ENCODE measurements around the gene ERCC6. TPM values are rescaled to one million over a fixed set of nuclear protein-coding genes. Genes with fewer than 3 reads are reported as not detected.

Gene ERCC6
- total RNA-seq, 2 experiments from 2014 or later = 20.5 to 20.6 TPM

DNA sequence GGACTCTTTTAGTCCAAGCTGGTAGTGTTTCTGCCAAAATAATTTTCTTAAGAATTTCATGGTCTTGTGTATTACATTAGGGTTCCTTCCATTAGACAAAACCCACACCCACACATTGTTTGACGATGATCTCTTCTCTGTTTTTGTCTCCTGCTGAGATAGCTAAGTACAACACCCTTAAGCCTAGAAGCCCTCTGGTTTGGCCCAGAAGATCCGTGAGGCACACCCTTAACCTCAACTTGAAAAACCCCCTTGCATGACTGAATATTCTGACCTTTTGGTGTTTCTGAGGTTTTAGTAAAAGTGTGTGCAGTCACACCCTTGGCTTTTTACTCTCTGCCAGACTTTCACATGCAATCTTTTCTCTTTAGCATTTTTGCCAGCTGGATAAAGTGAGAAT, 29.3 kb upstream of the ERCC6 start:
- Mint-ChIP-seq H3K9me3 (ENCODE audit: insufficient read depth) (no peaks in the 10 kb centered on the region), H3K36me3 (ENCODE audit: low read depth) (peaks cover 2% of the 10 kb centered on the region), H3K27ac (peak overlapping the region; percentile 72), H3K27me3 (ENCODE audit: low read depth) (peaks cover 11% of the 10 kb centered on the region), H3K4me3 (peak overlapping the region; percentile 7), H3K4me1 (ENCODE audit: low read depth) (peaks cover 38% of the 10 kb centered on the region)
- CTCF ChIA-PET = interaction anchor here (1.2 to 3.2 kb wide), 4 partner anchors 25 to 49 kb away, joined by 4 to 11 read pairs (median 5); partner anchors contain the start of gene ERCC6
- peak; percentile 26 for DNase-seq
- ATAC-seq = peak; percentile 33
- POLR2A ChIA-PET = interaction anchor here (0.7 to 2.5 kb wide), 3 partner anchors 9 to 29 kb away, joined by 3 to 22 read pairs (median 3); partner anchors contain the start of gene ERCC6

DNA sequence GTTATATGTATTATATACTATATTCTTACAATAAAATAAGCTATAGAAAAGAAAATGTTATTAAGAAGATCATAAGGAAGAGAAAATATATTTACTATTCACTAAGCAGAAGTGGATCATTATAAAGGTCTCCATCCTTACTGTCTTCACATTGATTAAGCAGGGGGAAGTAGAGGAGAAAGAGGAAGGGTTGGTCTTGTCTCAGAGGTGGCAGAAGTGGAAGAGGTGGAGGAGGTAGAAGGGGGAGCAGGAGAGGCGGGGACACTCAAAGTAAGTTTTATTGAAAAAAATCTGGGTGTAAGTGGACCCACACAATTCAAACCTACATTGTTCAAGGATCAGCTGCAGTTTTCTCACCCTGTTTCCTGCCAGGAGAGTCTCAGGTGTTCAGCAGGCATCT, 28.9 kb upstream of the ERCC6 start:
- ATAC-seq = peak; percentile 39
- H3K27ac Mint-ChIP-seq = peak overlapping the region; percentile 72
- peaks cover 39% of the 10 kb centered on the region for H3K4me1 Mint-ChIP-seq (ENCODE audit: low read depth)

DNA sequence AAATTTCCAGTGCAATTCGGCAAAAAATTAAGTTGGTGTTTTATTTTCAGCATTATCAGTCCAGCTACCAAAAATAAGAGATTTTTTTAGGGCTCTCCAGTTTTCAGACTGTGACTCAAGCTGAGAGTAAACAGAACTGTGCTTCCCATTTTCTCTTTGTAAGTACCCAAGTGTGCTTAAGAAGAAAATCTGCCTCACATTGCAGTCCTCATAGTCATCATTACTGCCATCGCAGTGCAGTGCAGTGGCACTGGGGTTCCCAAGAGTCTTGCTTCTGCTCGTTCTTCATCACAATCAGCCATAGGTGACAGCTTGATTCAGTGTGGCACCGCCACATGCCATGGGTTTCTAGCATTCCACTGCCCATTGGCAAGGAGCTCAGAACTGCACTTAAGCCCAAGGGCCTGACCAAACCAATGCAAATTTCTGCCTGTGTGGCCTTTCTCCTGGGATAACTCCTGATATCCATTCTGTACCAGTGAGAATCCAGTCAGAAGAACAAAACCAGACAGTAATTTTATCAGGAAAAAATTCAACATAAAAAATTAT, 25.6 kb upstream of the ERCC6 start:
- POLR2A ChIA-PET = interaction anchor here (0.7 kb wide), 1 partner anchor 25 kb away, joined by 3 read pairs; the partner anchor contains the start of gene ERCC6
- Mint-ChIP-seq H3K36me3 (ENCODE audit: low read depth) (no peaks in the 10 kb centered on the region), H3K27ac (no peak overlapping the region), H3K4me3 (no peak overlapping the region), H3K9me3 (ENCODE audit: insufficient read depth) (no peaks in the 10 kb centered on the region), H3K4me1 (ENCODE audit: low read depth) (peaks cover 26% of the 10 kb centered on the region), H3K27me3 (ENCODE audit: low read depth) (peaks cover 12% of the 10 kb centered on the region)
- ATAC-seq = no peak
- CTCF ChIA-PET = interaction anchor here (1.2 to 1.7 kb wide), 2 partner anchors 26 to 29 kb away, joined by 4 to 5 read pairs; partner anchors contain the start of gene ERCC6
- no peak for DNase-seq

More for the DNA sequence above, 28.9 kb upstream of the ERCC6 start:
- ChIA-PET POLR2A (interaction anchor here (0.7 to 2.5 kb wide), 2 partner anchors 9 to 29 kb away, joined by 3 to 22 read pairs; partner anchors contain the start of gene ERCC6), CTCF (interaction anchor here (1.2 to 3.2 kb wide), 4 partner anchors 26 to 49 kb away, joined by 4 to 11 read pairs (median 5); partner anchors contain the start of gene ERCC6)
- H3K9me3 Mint-ChIP-seq (ENCODE audit: insufficient read depth) = no peaks in the 10 kb centered on the region
- H3K27me3 Mint-ChIP-seq (ENCODE audit: low read depth) = peaks cover 11% of the 10 kb centered on the region
- no peak overlapping the region for H3K4me3 Mint-ChIP-seq
- peaks cover 2% of the 10 kb centered on the region for H3K36me3 Mint-ChIP-seq (ENCODE audit: low read depth)
- DNase-seq = no peak

DNA sequence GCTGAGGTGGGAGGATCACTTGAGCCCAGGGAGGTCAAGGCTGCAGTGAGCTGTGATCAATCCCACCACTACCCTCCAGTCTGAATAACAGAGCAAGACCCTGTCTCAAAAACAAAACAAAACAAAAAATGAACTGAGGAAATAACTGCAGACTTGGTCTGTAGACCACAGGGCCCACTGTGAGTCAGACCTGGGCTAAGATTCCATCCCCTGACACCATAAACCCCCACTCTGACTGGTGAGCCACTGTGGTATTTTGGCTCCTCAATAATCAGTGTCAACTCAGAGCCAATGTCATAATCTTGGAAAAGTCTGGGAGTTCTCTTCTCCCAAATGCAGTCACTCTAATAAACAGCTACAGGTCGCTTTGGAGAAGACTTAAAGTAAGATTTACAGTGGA, 24.0 kb upstream of the ERCC6 start:
- Mint-ChIP-seq H3K4me3 (no peak overlapping the region), H3K36me3 (ENCODE audit: low read depth) (no peaks in the 10 kb centered on the region), H3K27ac (no peak overlapping the region), H3K4me1 (ENCODE audit: low read depth) (peaks cover 10% of the 10 kb centered on the region), H3K27me3 (ENCODE audit: low read depth) (peaks cover 12% of the 10 kb centered on the region), H3K9me3 (ENCODE audit: insufficient read depth) (no peaks in the 10 kb centered on the region)
- no peak for ATAC-seq
- ChIA-PET CTCF (interaction anchor here (2.4 kb wide), 1 partner anchor 16 kb away, joined by 7 read pairs; no protein-coding TSS in a partner anchor), POLR2A (no interaction called here)
- DNase-seq = no peak

DNA sequence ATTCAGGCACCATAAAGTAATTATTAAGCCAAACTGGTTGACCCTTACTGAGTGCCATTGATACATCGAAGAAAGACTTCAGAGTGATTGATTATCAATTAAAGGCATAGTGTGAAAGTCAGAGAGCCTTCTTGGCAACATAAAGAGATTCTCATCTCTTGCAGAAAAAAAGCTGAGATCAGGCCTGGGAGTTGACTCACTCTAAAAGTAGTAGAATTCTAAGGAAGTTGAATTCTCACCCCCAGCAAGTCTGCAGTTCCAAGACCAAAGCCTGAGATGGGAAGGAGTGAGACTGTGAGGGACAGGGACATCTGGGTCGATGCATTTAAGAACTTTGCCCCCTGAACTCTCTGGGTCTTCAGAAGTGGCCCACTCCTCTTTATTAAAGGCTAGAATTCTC, 21.6 kb upstream of the ERCC6 start:
- ChIA-PET CTCF (no interaction called here), POLR2A (no interaction called here)
- peaks cover 10% of the 10 kb centered on the region for H3K27me3 Mint-ChIP-seq (ENCODE audit: low read depth)
- H3K4me3 Mint-ChIP-seq = no peak overlapping the region
- H3K4me1 Mint-ChIP-seq (ENCODE audit: low read depth) = peaks cover 10% of the 10 kb centered on the region
- no peak overlapping the region for H3K27ac Mint-ChIP-seq
- ATAC-seq (no peak), DNase-seq (no peak)
- H3K36me3 Mint-ChIP-seq (ENCODE audit: low read depth) = no peaks in the 10 kb centered on the region
- no peaks in the 10 kb centered on the region for H3K9me3 Mint-ChIP-seq (ENCODE audit: insufficient read depth)

DNA sequence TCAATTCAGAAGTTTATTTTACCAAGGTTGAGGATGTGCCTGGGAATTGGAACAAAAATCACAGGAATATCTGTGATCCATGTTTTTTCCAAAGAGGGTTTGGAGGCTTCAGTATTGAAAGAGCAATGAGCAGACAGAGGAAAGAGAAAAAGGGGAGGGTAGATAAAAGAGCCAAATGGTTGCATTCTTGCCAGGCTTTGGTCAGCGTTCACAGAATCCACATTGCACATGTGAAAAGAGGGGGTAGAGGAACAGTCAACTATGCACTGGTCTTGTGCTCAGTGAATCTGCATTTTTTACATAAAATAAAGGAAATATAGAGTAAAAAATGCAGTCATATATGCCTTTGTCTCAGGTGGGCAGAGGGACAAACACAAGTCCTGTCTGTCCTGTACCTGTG, 20.6 kb upstream of the ERCC6 start:
- H3K27me3 Mint-ChIP-seq (ENCODE audit: low read depth) = peaks cover 14% of the 10 kb centered on the region
- POLR2A ChIA-PET = no interaction called here
- no peaks in the 10 kb centered on the region for H3K36me3 Mint-ChIP-seq (ENCODE audit: low read depth)

DNA sequence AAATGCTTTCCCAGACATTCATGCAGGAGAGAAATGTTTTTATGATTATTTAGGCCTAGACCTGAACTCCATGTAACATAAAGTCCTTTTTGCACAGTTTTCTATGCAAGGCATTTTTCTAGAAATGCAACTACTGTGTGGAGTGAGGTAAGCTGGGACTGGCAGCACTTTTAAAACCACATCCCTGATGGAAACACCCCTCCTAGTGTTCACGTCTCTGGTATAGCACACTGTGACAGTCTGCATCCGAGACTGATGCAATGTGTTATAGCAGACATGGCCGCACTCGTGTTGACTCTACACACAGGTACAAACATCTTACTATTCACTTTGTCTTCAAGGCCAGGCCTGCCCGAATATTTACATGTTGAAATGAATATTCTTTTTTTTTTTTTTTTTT, 19.3 kb upstream of the ERCC6 start:
- Mint-ChIP-seq H3K27me3 (ENCODE audit: low read depth) (peaks cover 13% of the 10 kb centered on the region), H3K4me3 (no peak overlapping the region), H3K27ac (no peak overlapping the region), H3K4me1 (ENCODE audit: low read depth) (peaks cover 10% of the 10 kb centered on the region), H3K9me3 (ENCODE audit: insufficient read depth) (no peaks in the 10 kb centered on the region), H3K36me3 (ENCODE audit: low read depth) (no peaks in the 10 kb centered on the region)
- ChIA-PET CTCF (no interaction called here), POLR2A (no interaction called here)
- no peak for ATAC-seq
- no peak for DNase-seq

More for the DNA sequence above, 20.6 kb upstream of the ERCC6 start:
- no peaks in the 10 kb centered on the region for H3K9me3 Mint-ChIP-seq (ENCODE audit: insufficient read depth)
- peaks cover 10% of the 10 kb centered on the region for H3K4me1 Mint-ChIP-seq (ENCODE audit: low read depth)
- ATAC-seq = no peak
- no peak for DNase-seq
- CTCF ChIA-PET = no interaction called here
- H3K27ac Mint-ChIP-seq = no peak overlapping the region
- H3K4me3 Mint-ChIP-seq = no peak overlapping the region

DNA sequence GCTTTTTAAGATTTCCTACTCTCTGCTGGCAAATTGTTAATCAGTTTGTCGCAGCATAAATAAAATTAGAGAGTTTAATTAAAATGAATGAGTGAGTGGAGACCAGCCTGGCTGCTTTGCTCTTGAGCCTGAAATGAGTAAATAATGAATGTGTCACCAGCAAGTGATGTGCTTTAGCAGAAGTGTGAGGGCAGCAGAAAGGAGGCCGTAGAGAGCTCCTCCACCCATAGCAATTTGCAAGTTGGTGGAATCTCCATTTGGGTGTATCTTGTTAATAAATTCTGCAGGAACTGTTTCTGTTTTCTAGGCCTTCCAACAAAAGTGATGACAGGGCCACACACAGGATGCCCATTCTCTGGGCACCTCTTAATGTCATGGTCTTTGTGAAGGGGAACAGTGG, 18.8 kb upstream of the ERCC6 start:
- Mint-ChIP-seq H3K4me1 (ENCODE audit: low read depth) (peaks cover 7% of the 10 kb centered on the region), H3K4me3 (no peak overlapping the region), H3K27ac (no peak overlapping the region), H3K36me3 (ENCODE audit: low read depth) (no peaks in the 10 kb centered on the region), H3K9me3 (ENCODE audit: insufficient read depth) (no peaks in the 10 kb centered on the region), H3K27me3 (ENCODE audit: low read depth) (peaks cover 15% of the 10 kb centered on the region)
- no peak for DNase-seq
- CTCF ChIA-PET = no interaction called here
- ATAC-seq = no peak
- POLR2A ChIA-PET = interaction anchor here (0.7 to 1.2 kb wide), 2 partner anchors 11 to 18 kb away, joined by 3 to 4 read pairs; partner anchors contain the start of gene ERCC6

DNA sequence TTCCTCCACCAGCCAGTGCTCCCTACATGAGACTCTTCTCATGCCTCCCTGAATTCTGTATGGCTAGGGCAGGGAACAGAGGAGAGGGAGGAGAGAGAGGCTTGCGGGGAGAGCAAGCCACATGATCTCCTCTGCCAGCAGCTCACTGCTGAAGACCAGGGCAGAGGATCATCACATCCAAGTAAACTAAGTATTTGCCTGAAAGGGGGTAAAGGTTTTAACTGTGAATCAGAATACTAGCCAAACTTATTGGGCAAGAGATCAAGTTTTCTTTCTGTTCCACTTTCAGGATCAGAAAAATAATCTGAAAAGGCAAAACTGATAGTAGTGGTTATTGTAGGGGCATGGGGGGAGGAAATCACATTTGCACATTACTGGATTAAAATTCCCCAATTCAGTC, 17.8 kb upstream of the ERCC6 start:
- Mint-ChIP-seq H3K4me3 (no peak overlapping the region), H3K27ac (no peak overlapping the region), H3K36me3 (ENCODE audit: low read depth) (no peaks in the 10 kb centered on the region), H3K27me3 (ENCODE audit: low read depth) (peaks cover 17% of the 10 kb centered on the region), H3K9me3 (ENCODE audit: insufficient read depth) (no peaks in the 10 kb centered on the region), H3K4me1 (ENCODE audit: low read depth) (peaks cover 4% of the 10 kb centered on the region)
- ATAC-seq (no peak), DNase-seq (no peak)
- ChIA-PET POLR2A (interaction anchor here (0.7 to 1.2 kb wide), 3 partner anchors 10 to 18 kb away, joined by 3 to 4 read pairs (median 3); partner anchors contain the start of gene ERCC6), CTCF (no interaction called here)

DNA sequence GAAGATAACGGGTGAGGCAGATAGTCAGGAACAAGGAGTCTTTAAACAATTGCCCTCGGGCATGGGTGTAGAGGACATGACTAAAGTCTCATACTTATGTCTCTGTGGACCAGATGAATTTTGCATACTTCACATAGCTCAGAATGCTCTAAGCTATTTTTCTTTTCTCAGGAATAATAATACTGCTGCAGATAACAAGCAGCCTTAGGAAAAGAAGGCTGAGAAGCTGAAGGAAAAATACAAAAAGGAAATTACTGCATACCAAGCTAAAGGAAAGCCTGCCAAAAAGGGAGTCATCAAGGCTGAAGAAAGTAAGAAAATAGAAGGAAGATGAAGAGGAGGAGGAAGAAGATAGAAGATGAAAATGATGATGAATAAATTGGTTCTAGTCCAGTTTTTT, 13.4 kb upstream of the ERCC6 start:
- POLR2A ChIA-PET = interaction anchor here (1.2 kb wide), 1 partner anchor 13 kb away, joined by 5 read pairs; the partner anchor contains the start of gene ERCC6
- Mint-ChIP-seq H3K36me3 (ENCODE audit: low read depth) (no peaks in the 10 kb centered on the region), H3K27me3 (ENCODE audit: low read depth) (peaks cover 18% of the 10 kb centered on the region), H3K27ac (no peak overlapping the region), H3K4me1 (ENCODE audit: low read depth) (peaks cover 2% of the 10 kb centered on the region), H3K4me3 (no peak overlapping the region), H3K9me3 (ENCODE audit: insufficient read depth) (no peaks in the 10 kb centered on the region)
- CTCF ChIA-PET = interaction anchor here (0.6 to 1.3 kb wide), 3 partner anchors 11 to 43 kb away, joined by 3 to 5 read pairs (median 4); partner anchors contain the start of gene ERCC6
- DNase-seq = no peak
- ATAC-seq = no peak

DNA sequence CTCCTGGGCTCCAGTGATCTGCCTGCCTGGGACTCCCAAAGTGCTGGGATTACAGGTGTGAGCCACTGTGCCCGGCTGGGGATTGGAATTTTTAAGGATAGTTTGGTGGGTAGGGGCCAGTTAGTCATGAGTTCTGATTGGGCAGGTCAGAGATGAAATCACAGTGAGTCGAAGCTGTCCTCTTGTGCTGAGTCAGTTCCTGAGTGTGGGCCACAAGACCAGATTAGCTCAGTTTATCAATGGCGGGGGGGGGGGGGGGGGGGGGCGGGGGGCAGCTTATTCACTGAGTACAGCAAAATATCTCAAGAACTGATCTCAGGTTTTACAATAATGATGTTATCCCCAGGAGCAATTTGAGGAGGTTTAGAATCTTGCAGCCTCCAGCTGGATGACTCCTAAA, 11.6 kb upstream of the ERCC6 start:
- peaks cover 5% of the 10 kb centered on the region for H3K9me3 Mint-ChIP-seq (ENCODE audit: insufficient read depth)
- POLR2A ChIA-PET = interaction anchor here (1.0 kb wide), 1 partner anchor 11 kb away, joined by 3 read pairs; the partner anchor contains the start of gene ERCC6
- DNase-seq = no peak
- no peak for ATAC-seq
- H3K4me1 Mint-ChIP-seq (ENCODE audit: low read depth) = no peaks in the 10 kb centered on the region
- no peak overlapping the region for H3K4me3 Mint-ChIP-seq
- H3K27ac Mint-ChIP-seq = no peak overlapping the region
- peaks cover 21% of the 10 kb centered on the region for H3K27me3 Mint-ChIP-seq (ENCODE audit: low read depth)
- CTCF ChIA-PET = interaction anchor here (0.9 kb wide), 1 partner anchor 43 kb away, joined by 3 read pairs; no protein-coding TSS in a partner anchor
- H3K36me3 Mint-ChIP-seq (ENCODE audit: low read depth) = no peaks in the 10 kb centered on the region

DNA sequence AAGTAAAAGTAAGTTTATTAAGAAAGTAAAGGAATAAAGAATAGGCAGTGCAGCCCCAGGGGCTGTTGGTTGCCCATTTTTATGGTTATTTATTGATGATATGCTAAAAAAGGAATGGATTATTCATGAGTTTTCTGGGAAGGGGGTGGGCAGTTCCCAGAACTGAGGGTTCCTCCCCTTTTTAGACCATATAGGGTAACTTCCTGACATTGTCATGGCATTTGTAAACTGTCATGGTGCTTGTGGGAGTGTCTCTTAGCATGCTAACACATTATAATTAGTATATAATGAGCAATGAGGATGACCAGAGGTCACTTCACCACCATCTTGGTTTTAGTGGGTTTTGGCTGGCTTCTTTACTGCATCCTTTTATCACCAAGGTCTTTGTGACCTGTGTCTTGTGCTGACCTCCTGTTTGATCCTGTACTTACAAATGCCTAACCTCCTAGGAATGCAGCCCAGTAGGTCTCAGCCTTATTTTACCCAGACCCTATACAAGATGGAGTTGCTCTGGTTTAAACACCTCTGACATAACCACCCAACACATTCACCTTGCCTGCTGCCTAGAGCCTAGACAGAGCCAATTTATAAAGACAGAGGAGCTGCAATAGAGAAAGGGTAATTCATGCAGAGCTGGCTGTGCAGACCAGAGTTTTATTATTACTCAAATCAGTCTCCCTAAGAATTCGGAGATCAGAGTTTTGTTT, 10.9 kb upstream of the ERCC6 start:
- H3K36me3 Mint-ChIP-seq (ENCODE audit: low read depth) = no peaks in the 10 kb centered on the region
- H3K9me3 Mint-ChIP-seq (ENCODE audit: insufficient read depth) = peaks cover 8% of the 10 kb centered on the region
- no peak for DNase-seq
- no peaks in the 10 kb centered on the region for H3K4me1 Mint-ChIP-seq (ENCODE audit: low read depth)
- ChIA-PET POLR2A (interaction anchor here (1.0 kb wide), 1 partner anchor 11 kb away, joined by 3 read pairs; the partner anchor contains the start of gene ERCC6), CTCF (interaction anchor here (0.9 kb wide), 1 partner anchor 44 kb away, joined by 3 read pairs; no protein-coding TSS in a partner anchor)
- no peak for ATAC-seq
- peaks cover 16% of the 10 kb centered on the region for H3K27me3 Mint-ChIP-seq (ENCODE audit: low read depth)
- H3K4me3 Mint-ChIP-seq = no peak overlapping the region
- no peak overlapping the region for H3K27ac Mint-ChIP-seq

All from activated CD8-positive, alpha-beta T cell treated with anti-CD3 and anti-CD28 coated beads, Interleukin-2, amount 10 ng/mL, durations not matched to agents 7 days and 5 days (primary cell).